GM12865 (cell line): ENCODE data around the gene CRELD1.
A peak's percentile ranks its signal among the peaks of the same experiment; 100 is the strongest.

Experiments
- DNase-seq: peaks from one replicate; pipeline ENCODE4 v3.0.0; 2010; ENCODE audit warnings: low read depth
- H3K4me3 ChIP-seq: 2 replicates; pipeline ENCODE4 v1.5.1; 2011; ENCODE audit warnings: mild to moderate bottlenecking, low read depth, low read length, control low read depth
- CTCF ChIP-seq: IDR thresholded peaks from 2 replicates; pipeline ENCODE4 v1.5.1; 2011; ENCODE audit warnings: low read length, control low read depth, low read depth, inconsistent platforms; ENCODE audit not compliant: insufficient read depth; ENCODE audit errors: missing control alignments

The CRELD1 gene

GRCh38 chr3:9980251-9980650 lies 46.6 kb downstream of the CRELD1 start:
- TF ChIP-seq CTCF: no peak
- no peak for DNase-seq
- H3K4me3 ChIP-seq: no peak overlapping the region

- no peak for TF ChIP-seq CTCF
- DNase-seq: no peak
- H3K4me3 ChIP-seq: peak overlapping the region; percentile 67
Measured at GRCh38 chr3:9986230-9986725, 52.6 kb downstream of the CRELD1 start.

DNA sequence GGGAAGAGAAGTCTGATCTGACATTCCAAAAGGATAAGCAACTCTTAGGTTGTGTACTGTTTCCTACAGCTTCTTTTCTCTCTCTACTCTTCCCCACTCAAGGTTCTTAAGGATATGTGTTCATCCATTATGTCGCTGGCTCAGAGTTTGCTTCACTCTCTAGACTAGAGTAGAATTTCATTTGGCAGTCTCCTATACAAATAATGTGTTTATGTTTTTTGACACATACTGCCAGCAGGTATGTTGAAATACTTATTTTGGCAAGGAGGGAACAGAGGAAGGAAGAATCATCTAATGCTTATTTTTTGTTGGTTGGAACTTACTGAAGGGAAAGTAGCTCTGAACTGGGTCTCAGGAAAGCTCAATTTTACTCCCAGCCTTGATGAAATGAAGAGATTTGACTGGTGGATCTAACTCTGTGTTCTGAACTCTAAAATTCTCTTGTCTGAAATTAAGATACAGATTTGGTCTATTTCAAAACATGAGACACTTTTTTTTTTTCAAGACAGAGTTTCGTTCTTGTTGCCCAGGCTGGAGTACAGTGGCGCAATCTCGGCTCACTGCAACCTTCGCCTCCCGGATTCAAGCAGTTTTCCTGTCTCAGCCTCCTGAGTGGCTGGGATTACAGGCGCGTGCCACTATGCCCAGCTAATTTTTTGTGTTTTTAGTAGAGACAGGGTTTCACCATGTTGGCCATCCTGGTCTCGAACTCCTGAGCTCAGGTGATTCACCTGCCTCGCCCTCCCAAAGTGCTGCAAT lies 60.6 kb downstream of the CRELD1 start:
- DNase-seq: no peak
- no peak overlapping the region for H3K4me3 ChIP-seq
- TF ChIP-seq CTCF: no peak
